NCI-H774 (cell line): Measurements from ENCODE around the gene NBL1.

ENCODE experiments used
- DNase-seq: peaks from one replicate; lab custom pipeline; 2025; lab: John Stamatoyannopoulos, UW

Gene NBL1, protein sequence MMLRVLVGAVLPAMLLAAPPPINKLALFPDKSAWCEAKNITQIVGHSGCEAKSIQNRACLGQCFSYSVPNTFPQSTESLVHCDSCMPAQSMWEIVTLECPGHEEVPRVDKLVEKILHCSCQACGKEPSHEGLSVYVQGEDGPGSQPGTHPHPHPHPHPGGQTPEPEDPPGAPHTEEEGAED

GRCh38 chr1:19643602-19644394 lies at the start of gene NBL1:
Gene NBL1, plus strand, starts transcription at chr1:19644311. Its CDS starts 10,720 bp downstream, at chr1:19655031.
- no peak for DNase-seq

- DNase-seq, result no peak
Measured at GRCh38 chr1:19596065-19596713, 47.9 kb upstream of the NBL1 start.

DNA sequence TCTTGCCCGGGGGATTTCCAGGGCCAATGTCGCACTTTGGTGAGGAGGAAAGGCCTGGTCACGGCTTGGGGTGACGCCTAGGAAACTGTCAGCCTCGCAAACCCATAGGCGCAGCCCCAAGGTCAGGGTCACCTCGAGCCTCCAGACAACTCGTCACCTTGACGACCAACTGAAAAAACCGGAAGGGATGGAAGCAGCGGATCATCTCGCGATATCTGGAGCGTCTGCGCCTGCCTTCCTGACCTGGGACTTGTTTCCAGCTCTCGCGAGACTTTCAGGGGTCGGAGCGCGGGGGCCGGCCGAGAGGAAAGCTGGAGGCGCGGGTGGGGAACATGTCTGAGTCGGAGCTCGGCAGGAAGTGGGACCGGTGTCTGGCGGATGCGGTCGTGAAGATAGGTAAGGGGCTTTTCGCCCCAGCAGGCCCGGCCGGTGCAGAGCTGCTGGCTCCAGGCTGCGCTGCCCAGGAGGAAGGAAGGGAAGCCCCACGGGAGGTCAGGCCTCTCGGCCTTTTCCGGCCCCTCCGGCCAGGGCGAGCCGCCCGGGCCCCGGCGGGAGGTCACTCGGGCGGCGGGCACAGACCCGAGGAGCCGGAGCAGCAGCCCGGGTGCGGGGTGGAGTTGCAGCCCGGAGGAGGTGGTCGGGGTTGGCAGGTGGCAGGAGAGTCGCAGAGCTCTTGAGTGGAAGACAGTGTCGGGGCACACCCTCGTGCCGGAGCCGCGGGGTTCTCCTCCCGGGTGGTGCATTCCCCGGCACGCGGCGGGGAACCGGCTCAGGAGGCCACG lies 47.2 kb upstream of the NBL1 start:
- peak; percentile 87 for DNase-seq

GRCh38 chr1:19597496-19598309 lies 46.4 kb upstream of the NBL1 start:
- DNase-seq, result no peak

- no peak for DNase-seq
Measured at GRCh38 chr1:19599810-19600209, 44.3 kb upstream of the NBL1 start.

GRCh38 chr1:19602486-19602885 lies 41.6 kb upstream of the NBL1 start:
- DNase-seq, result no peak

GRCh38 chr1:19605967-19606366 lies 38.1 kb upstream of the NBL1 start:
- no peak for DNase-seq

DNA sequence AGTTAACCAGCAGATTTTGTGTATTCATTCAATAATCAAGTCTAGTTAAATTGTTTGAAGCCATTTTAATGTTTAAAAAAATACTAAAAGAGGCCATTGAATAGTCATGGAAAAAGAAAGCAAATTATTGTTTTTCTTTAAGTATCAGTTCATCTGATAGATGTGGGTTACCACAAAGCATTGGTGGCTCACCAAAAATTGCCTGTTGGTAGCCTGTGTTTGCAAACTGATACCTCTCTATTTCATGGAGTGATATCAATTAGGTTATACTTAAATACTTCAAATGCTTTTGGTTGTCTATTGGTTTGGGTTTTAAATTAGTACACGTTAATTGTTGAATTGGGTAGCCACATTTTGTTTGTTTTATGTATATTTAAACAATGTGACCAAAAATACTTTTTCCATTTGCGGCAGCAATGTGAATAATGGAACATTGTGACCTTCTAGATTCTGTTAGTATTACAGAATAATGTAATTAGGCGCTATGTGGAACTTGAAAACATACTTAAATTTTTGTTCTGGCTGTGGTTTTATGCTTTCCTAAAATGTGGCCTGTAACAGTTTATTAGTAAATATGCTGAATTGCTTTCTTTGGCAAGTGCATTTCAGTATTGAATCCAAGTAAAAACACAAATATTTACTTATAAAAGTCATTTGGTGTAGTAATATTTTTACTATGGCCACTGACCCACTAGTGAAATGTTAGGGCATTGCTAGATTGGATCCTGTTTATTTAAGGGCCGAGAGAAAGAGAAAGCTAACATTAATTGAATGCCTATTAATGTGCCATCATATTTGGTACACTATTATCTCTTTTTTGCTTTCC lies 37.1 kb upstream of the NBL1 start:
- no peak for DNase-seq

GRCh38 chr1:19608232-19608631 lies 35.9 kb upstream of the NBL1 start:
- no peak for DNase-seq

DNA sequence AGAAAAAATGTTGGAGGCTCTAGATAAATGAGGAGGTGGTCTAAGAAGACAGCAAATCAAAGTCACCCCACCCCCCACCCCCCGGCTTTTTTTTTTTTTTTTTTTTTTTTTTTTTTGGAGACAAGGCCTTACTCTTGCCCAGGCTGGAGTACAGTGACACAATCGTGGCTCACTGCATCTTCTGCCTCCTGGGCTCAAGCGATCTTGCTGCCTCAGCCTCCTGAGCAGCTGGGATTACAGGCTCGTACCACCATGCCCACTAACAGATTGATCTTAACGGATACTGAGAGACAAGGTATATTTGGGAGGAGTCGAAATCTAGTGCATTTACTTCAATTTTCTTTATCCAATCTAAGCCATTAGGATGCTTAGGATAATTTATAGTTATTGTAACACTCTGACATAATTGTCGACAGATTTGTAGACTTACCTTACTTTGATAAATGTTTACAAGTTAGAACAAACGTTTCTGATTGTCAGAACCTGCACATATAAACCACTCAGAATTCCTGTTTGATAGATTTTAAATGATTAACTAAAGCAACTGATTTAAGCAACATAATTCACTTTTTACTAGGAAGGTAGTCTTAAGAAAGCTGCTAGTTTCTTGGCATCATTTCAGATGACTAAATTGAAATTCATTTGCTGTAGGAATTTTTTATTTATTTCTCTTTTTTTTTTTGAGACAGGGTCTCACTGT lies 33.7 kb upstream of the NBL1 start:
- DNase-seq, result no peak

DNA sequence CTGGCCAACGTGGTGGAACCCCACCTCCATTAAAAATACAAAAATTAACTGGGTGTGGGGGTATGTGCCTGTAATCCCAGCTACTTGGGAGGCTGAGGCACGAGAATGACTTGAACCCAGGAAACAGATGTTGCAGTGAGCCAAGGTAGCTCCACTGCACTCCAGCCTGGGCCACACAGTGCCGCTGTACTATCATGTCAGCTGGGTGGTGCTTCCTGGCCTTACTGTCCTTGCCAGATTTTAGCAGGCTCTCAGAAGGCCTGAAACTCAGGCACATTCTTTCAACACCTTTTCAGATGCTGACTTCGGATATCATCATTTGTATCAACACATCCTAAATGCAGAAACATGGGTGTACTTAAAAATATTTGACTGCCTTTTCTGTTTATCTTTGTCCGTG lies 31.6 kb upstream of the NBL1 start:
- no peak for DNase-seq

DNA sequence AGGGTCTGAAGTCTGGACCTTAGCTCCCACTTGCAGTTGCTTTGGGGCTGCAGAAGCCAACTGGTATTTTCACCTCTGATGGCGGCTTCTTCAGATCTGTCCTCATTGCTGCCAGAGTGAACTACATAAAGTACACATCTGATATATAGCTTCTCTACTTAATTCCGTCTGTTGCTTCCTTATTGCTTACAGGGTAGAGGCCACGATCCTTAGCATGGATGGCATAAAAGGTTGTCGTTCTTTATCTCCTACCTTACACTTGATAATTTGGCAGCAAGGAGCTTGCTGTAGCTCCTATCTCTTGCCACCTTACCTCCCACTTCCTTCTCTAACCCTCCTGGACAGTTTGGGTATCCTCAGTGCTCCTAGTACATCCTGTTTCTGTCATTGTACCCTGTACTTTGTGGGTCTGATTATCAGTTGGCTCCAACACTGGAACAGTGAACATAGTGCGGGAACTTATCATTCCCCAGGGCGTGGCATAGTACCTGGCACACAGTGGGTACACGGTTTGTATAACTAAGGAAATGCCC lies 30.9 kb upstream of the NBL1 start:
- DNase-seq, result no peak

DNA sequence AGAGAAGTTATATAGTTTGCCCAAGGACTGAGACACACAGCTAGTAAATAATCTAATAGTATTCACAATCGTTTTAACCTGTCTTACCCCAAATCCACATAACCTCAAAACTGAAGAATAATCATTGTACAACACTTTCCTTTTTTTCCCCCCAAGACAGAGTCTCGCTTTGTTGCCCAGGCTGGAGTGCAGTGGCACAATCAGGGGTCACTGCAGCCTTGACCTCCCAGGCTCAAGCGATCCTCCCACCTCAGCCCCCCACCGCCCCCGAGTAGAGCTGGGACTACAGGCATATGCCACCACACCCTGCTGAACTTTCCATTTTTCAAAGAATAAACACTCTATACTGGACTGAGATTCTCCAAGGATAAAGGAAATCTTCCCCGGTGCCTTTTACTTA lies 28.7 kb upstream of the NBL1 start:
- DNase-seq, result no peak

GRCh38 chr1:19616489-19616888 lies 27.6 kb upstream of the NBL1 start:
- no peak for DNase-seq

DNA sequence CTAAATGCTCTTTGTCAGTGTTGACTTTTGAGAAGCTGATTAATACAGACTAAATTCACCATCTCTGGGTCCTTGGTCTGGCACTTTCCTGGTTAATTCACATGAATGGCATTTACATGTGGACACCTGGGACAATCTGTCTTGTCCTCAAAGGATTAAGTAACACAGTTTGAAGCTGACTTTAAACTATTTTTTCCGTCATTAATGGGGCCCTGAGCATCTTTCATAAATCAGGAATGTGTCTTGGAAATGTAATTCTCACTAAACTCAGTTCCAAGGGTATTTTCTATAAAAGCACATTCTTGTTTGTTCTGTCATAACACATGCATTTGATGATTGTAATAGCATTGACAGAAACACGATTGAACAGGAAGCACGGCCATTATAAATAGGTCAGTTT lies 26.7 kb upstream of the NBL1 start:
- DNase-seq, result no peak

- DNase-seq, result no peak
Measured at GRCh38 chr1:19618428-19618827, 25.7 kb upstream of the NBL1 start.

- no peak for DNase-seq
Measured at GRCh38 chr1:19619697-19620384, 24.3 kb upstream of the NBL1 start.

DNA sequence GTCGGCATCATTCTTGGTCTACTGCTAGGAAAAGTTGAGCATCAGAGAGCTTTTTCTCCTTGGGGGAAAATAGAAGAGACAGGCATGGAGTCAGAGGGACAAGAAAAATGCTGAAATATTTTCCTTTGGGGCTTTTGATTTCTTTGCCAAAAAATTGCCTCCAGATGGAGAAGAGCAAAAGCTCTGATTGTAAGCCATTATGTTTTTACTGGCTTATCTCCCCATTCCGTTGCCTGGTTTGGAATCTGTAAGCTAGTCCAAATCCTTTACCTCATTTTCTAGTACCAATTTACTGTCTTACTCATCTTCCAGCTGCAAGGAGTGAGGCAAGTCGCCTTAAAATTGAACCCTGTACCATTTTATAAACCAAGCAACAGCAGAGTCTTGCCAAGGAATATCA lies 23.3 kb upstream of the NBL1 start:
- DNase-seq, result no peak

DNA sequence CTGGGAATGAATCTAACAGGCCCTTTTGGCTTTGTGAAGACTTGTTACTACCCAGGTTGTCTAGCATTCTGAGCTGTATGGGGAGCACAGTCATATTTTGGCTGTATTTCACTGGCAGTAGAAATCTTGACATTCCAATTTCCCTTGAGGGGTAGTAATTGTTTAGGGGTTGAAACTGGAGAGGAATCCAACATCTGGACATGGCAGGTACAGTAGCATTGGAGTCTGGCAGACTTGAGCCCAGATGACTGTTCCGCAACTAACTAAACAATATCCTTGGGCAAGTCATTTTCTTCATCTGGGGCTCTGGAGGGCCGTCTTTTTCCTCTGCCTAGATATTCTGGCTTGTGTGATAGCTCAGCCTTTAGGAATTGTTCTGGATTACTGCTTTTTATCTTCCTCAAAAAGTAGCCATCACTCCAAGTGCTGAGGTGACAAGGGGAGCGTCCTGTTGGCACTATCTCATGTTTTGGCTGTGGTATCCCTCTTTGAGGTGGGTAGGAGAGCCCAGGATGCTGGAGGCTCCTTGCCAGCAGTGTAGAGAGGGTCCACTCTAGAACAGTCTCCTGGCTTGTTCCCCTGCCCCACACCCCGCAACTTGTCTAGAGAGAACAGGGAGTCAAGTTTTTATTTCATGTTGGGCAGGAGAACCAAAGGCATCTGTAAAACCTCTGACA lies 22.7 kb upstream of the NBL1 start:
- DNase-seq, result no peak
